Stomach (tissue), 19 donors: ENCODE measurements around the gene KLHL30. TPM values are rescaled to one million over a fixed set of nuclear protein-coding genes. Genes with fewer than 3 reads are reported as not detected.

Source experiments
- DNase-seq, 2 donors: peaks; one replicate each; pipeline versions ENCODE4 v3.0.0 to v3.0.0-alpha.2; 2013 to 2019
- H3K27ac ChIP-seq, 5 donors: fragments of 200-600 bp in 4 of 5; sonication (generic) in 4 of 5; one replicate each; pipeline ENCODE4 v1.5.1; 2013 to 2019; ENCODE audit warnings: mild to moderate bottlenecking in 1 of 5, moderate library complexity in 1 of 5
- H3K27me3 ChIP-seq, 3 donors: fragments of 200-600 bp; sonication (generic); one replicate each; pipeline ENCODE4 v1.5.1; 2017 to 2019; ENCODE audit warnings: mixed run types in 1 of 3
- H3K36me3 ChIP-seq, 4 donors: fragments of 200-600 bp; sonication (generic); 1 replicate in 3 of 4; 2 replicates in 1 of 4; pipeline ENCODE4 v1.5.1; 2016 to 2019
- H3K4me1 ChIP-seq, 4 donors: fragments of 200-600 bp; sonication (generic); one replicate each; pipeline ENCODE4 v1.5.1; 2016 to 2019
- H3K4me3 ChIP-seq, 4 donors: fragments of 200-600 bp; sonication (generic) in 3 of 4; one replicate each; pipeline ENCODE4 v1.5.1; 2016 to 2019; ENCODE audit warnings: mild to moderate bottlenecking in 1 of 4
- H3K9me3 ChIP-seq, 4 donors: fragments of 200-600 bp; sonication (generic); one replicate each; pipeline ENCODE4 v1.5.1; 2016 to 2019
- EP300 ChIP-seq: sonication (generic); formaldehyde crosslinking; IDR thresholded peaks from one replicate; pipeline ENCODE4 v1.6.1; 2017; ENCODE audit warnings: antibody characterized with exemption
- POLR2A ChIP-seq, 4 donors: fragments of 450-650 bp; IDR thresholded peaks; one replicate each; pipeline ENCODE4 v1.6.1; 2016; ENCODE audit warnings: antibody characterized with exemption in 4 of 4, control low read depth in 2 of 4, mild to moderate bottlenecking in 1 of 4, moderate library complexity in 1 of 4
- POLR2AphosphoS5 ChIP-seq, 3 donors: sonication (generic); formaldehyde crosslinking; IDR thresholded peaks; one replicate each; pipeline ENCODE4 v1.6.1; 2016; ENCODE audit warnings: antibody characterized with exemption in 3 of 3
- WGBS, 5 donors: extraction: QIAGEN DNeasy Blood & Tissue Kit in 3 of 5; methylation state at CpG; one replicate each; pipeline versions ENCODE4 v1.1.5 to v1.1.7; 2013 to 2018; 5-methylcytosine and 5-hydroxymethylcytosine counted together
- intact Hi-C: fragments of 100-400 bp; cut with DNase I; formaldehyde crosslinking; loops from one replicate; pipeline ENCODE4 v1.15.1; 2023; ENCODE audit warnings: low total_unique reads
- long read RNA-seq, 10 donors: transcript quantifications; one replicate each; lab custom pipeline, GENCODE V29; 2026
- polyA plus RNA-seq, 3 donors: library from polyadenylated mRNA; stranded (reverse); fragments of 200-250 nt; gene quantifications; one replicate each; pipeline ENCODE4 v1.2.3, GENCODE V29; 2013
- total RNA-seq, 5 donors: library from RNA; depleted of rRNA; stranded (reverse); fragments of >200 nt; gene quantifications; one replicate each; pipeline versions ENCODE4 v1.1.0 to v1.2.3, GENCODE V29; 2014 to 2016
- TF ChIP-seq, protein P1 (sequence below), 7 experiments: fragments of 450-650 bp in 4 of 7; fragments of 200-600 bp in 3 of 7; sonication (generic) in 3 of 7; IDR thresholded peaks; one replicate each; pipeline ENCODE4 v1.5.1; 2016 to 2019; ENCODE audit warnings: antibody characterized with exemption in 7 of 7, control low read depth in 2 of 7, mild to moderate bottlenecking in 1 of 7
- donor health status: healthy with polysubstance abuse.
- donor health status: Bipolar disorder and iron deficiency.
- donor health status: healthy.

KLHL30 gene, protein sequence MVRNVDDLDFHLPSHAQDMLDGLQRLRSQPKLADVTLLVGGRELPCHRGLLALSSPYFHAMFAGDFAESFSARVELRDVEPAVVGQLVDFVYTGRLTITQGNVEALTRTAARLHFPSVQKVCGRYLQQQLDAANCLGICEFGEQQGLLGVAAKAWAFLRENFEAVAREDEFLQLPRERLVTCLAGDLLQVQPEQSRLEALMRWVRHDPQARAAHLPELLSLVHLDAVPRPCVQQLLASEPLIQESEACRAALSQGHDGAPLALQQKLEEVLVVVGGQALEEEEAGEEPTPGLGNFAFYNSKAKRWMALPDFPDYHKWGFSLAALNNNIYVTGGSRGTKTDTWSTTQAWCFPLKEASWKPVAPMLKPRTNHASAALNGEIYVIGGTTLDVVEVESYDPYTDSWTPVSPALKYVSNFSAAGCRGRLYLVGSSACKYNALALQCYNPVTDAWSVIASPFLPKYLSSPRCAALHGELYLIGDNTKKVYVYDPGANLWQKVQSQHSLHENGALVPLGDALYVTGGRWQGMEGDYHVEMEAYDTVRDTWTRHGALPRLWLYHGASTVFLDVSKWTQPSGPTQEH
- 1 to 10 TPM in 2 of 5 donors, under 1 TPM in 1, not detected in 2; 0.29 to 1.7 (median 1.3) TPM for total RNA-seq
- under 1 TPM; 0.06 to 0.46 (median 0.15) TPM for polyA plus RNA-seq
- long read RNA-seq, donor 1, result 0 reads
- long read RNA-seq, donor 2, result 0 reads
- long read RNA-seq, donor 3, result 0 reads
- long read RNA-seq, donor 4, result 0 reads
- long read RNA-seq, donor 5, result 0 reads
- long read RNA-seq, donor 6, result 0 reads
- long read RNA-seq, donor 7, result 0 reads
- long read RNA-seq, donor 8, result 0 reads
- long read RNA-seq, donor 9, result 0 reads
- long read RNA-seq, donor 10, result 0 reads

DNA sequence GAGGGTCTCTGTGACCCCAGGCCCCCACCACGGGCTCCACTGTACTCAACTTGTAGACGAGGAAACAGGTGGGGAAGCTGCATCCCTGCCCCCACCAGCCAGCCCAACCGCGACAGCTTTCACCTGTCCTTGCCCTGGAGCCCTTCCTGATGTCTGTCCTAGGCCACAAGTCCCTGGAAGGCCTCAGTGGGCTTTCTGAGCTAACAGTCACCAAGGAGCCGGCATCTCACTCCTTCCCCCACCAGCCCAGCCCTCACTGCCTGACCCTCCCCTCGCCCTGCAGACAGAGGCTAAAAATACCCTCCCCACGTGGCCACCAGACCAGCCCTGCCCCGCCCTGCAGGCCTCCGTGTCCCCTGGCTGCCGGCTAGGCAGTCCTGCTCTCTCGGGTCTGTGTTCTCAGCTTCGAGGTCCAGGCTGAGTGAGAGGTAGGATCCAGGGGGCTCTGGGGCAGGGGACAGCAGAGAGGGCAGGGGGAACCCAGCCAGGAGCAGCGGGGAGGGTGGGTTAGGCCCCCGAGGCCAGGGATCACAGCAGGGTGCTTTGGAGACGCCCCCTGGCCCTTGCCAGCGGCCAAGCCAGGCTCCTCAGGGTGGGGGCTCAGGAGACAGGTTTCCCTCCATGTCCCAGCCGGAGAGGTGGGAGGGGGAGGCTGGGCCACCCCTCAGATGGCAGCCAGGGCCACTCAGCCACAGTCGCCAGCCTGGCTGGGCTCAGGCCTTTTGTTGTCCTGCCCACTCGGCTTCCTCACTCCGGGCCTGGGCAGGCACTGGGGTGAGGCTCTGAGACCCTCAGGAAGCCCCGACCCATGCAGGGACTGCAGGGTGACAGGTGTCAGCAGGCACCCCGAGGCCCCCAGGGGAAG is at the start of gene KLHL30:
TSS of gene KLHL30 (plus strand) at position 338 of the 865 bp plus-strand sequence. CDS start 2,087 bp downstream, outside the sequence.
- Histone ChIP-seq H3K4me1 (peaks cover 8 to 46% (median 28%) of the 10 kb centered on the region in 4 donors), H3K4me3 (peak within 1 kb of the TSS in 3 of 4 donors; percentile 7 to 13 (median 7)), H3K36me3 (no peaks in the 10 kb centered on the region), H3K9me3 (no peaks in the 10 kb centered on the region), H3K27ac (peak within 1 kb of the TSS in 1 of 5 donors; percentile 6), H3K27me3 (no peaks in the 10 kb centered on the region)
- peak in 1 of 2 donors; percentile 76 for DNase-seq
- intact Hi-C loops, result no loop called here
- 48 to 62% (median 54%) methylated on average over 12 to 22 of the region's 22 CpGs for WGBS, 5 donors
- TF ChIP-seq POLR2A (IDR thresholded peaks at IDR 0.05) (no peak), POLR2AphosphoS5 (IDR thresholded peaks at IDR 0.05) (no peak), EP300 (no peak)
- TF ChIP-seq, protein P1, sequence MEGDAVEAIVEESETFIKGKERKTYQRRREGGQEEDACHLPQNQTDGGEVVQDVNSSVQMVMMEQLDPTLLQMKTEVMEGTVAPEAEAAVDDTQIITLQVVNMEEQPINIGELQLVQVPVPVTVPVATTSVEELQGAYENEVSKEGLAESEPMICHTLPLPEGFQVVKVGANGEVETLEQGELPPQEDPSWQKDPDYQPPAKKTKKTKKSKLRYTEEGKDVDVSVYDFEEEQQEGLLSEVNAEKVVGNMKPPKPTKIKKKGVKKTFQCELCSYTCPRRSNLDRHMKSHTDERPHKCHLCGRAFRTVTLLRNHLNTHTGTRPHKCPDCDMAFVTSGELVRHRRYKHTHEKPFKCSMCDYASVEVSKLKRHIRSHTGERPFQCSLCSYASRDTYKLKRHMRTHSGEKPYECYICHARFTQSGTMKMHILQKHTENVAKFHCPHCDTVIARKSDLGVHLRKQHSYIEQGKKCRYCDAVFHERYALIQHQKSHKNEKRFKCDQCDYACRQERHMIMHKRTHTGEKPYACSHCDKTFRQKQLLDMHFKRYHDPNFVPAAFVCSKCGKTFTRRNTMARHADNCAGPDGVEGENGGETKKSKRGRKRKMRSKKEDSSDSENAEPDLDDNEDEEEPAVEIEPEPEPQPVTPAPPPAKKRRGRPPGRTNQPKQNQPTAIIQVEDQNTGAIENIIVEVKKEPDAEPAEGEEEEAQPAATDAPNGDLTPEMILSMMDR (IDR thresholded peaks at IDR 0.05), result no peak

DNA sequence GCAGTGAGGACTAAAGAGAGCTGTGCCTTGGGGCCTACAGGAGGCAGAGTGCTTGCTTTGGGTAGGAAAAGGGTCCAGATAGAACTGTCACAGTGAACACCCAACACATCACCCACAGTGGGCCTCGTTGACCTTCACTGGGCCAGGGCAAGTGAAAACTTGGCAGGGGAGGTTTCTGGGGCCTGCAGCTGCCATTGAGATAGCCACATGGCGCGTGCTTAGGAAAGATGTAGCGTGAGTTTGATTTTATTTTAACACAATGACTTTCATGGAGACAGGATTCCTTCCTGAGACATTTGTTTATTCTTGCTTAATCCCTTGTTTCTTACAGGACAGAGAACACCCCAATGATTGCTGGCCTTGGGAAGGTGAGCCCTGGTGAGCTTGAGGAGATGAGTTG is 47.6 kb upstream of the KLHL30 start:
- no peaks in the 10 kb centered on the region for H3K27me3 ChIP-seq
- no peak overlapping the region for H3K27ac ChIP-seq
- DNase-seq, result peak in 1 of 2 donors; percentile 19
- H3K36me3 ChIP-seq, result peaks cover 0 to 16% (median 6%) of the 10 kb centered on the region in 4 donors
- H3K4me3 ChIP-seq, result no peak overlapping the region
- no peaks in the 10 kb centered on the region for H3K9me3 ChIP-seq
- 84 to 91% (median 89%) methylated on average over 4 of the region's 4 CpGs for WGBS, 5 donors
- intact Hi-C loops, result no loop called here
- no peak for TF ChIP-seq POLR2A (IDR thresholded peaks at IDR 0.05)
- no peak for TF ChIP-seq POLR2AphosphoS5 (IDR thresholded peaks at IDR 0.05)
- TF ChIP-seq EP300, result no peak
- no peaks in the 10 kb centered on the region for H3K4me1 ChIP-seq

DNA sequence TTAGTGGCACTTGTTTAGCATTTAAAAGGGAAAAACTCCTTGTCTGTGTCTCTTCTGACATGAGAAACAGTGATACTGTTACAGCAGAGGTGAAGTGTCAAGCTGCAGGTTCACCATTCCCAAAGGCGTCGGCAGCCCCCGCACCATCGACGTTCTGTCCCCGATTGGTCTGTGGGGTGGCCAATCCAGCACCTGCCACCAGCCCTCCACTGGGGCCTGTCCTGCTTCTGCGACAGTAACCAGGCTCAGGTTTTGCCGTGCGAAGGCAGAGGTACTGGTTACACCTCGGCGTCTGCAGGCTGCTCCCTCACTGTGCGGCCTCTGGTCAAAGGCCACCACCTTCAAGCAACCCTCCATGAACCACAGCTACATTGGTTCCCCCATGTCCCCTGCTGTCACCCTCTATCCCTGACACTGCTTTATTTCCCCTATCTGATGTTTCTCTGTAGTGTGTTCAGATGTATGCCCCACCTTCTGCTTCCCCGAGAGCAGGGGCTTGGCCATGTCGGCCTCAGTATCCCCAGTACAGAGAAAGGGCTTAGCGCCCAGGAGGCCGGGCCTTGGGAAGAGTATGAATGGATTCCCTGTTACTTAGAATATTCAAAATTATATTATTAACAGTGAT is 46.9 kb upstream of the KLHL30 start:
- DNase-seq, result peak in 1 of 2 donors; percentile 21
- H3K27me3 ChIP-seq, result no peaks in the 10 kb centered on the region

More for the DNA sequence above, 46.9 kb upstream of the KLHL30 start:
- 94 to 96% (median 95%) methylated on average over 12 to 16 of the region's 16 CpGs for WGBS, 5 donors
- Histone ChIP-seq H3K4me3 (no peak overlapping the region), H3K36me3 (peaks cover 0 to 14% (median 6%) of the 10 kb centered on the region in 4 donors), H3K9me3 (no peaks in the 10 kb centered on the region), H3K4me1 (no peaks in the 10 kb centered on the region), H3K27ac (no peak overlapping the region)
- TF ChIP-seq EP300 (no peak), POLR2AphosphoS5 (IDR thresholded peaks at IDR 0.05) (no peak), POLR2A (IDR thresholded peaks at IDR 0.05) (no peak)
- TF ChIP-seq, protein P1 (IDR thresholded peaks at IDR 0.05), result no peak
- intact Hi-C loops, result no loop called here
